EH (cell line): Measurements from ENCODE around the gene DACH2.

Experiments used
- DNase-seq: peaks from one replicate; pipeline ENCODE4 v3.0.0-alpha.2; 2015; ENCODE audit warnings: low read depth

DACH2 gene

GRCh38 chrX:86322913-86323312 is 174.7 kb downstream of the DACH2 start:
- no peak for DNase-seq

DNA sequence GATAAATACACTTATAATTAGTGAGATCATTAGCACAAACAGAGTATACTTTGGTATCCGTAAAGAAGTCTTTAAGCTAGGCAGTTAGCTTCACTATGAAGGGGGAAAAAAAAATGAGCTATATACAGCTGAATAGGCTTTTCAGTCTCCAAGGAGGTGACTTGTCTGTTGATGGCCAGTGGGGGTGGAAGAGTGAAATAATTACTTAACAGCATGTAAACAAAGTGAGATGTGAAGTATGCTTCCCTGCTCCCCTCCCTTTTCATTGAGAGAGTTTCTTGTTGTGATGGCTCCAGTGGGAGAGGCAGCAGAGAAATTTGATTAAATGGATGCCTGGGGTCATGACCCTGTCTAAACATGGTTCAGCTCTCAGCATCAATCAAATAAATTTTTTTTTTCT is 180.9 kb downstream of the DACH2 start:
- DNase-seq: no peak

- no peak for DNase-seq
Observed at GRCh38 chrX:86348669-86349068, 200.4 kb downstream of the DACH2 start.

- DNase-seq: no peak
Observed at GRCh38 chrX:86349115-86349514, 200.9 kb downstream of the DACH2 start.

DNA sequence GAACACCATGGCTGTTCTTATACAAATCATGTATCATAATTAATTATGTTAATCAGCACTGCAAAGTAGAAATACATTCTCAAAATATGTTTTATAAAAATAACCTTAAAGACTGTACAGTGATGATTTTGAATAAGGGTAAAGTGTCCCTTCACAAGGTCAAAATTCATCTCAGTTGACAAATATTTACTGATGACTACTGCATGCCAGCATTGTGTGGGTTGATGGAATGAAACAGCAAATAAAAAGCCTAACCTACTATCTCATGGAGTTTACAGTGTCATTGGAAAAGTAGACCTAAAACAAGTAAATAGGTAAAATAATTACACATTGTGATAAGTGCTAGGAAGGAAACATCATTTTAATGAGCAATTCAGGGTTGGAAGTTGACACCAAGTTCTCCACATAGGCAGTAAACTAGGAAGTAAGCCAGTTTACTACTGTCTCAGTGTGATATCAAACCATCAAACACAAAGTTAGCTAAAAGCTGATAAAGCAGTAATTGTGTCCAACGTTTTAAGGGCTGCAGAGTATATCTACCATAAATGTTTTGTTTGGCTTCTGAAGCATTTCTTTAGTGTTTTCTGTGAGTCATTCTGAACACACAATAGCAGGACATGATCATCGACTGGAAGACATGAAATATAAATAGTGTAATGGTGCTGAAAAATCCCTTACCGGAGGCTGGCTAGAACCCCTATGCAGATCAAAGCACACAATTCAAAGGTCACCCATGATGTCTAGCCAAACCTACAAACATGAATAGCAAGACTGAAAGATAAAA is 221.8 kb downstream of the DACH2 start:
- DNase-seq: no peak

DNA sequence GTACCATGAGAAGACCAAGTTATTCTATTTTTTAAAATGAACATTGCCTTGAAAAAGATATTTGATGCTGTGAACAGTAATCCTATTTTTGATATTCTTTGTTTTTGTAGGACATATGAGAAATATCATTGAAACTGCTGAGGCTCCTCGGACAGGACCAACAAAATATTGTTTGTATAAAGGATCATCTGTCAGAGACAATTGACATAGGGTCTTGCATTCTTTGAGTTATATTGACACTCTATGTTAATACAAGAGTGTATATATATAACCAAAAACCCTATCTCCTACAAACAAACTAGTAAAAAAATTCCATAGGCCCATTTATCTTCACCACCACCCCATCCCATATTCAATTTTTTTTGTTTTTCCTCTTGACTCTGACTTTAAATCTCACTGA is 222.7 kb downstream of the DACH2 start:
- DNase-seq: no peak

DNA sequence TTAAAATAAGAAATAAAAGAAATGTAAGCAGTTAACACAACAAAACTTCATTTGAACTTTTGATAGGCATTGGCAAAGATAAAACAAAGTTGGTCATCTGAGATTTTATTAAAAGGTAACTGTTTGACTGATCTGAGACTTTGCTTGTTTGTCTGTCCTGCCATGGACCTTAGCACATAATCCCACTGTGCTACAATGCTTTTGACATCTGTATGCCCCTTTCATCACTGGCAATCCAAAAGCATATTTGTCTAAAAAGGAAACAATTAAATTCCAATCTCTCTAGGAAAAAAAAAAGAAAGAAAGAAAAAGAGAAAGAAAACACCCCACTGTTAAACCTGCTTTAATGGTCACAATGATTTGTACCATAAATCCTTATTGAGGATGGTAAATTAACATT is 231.0 kb downstream of the DACH2 start:
- DNase-seq: no peak

DNA sequence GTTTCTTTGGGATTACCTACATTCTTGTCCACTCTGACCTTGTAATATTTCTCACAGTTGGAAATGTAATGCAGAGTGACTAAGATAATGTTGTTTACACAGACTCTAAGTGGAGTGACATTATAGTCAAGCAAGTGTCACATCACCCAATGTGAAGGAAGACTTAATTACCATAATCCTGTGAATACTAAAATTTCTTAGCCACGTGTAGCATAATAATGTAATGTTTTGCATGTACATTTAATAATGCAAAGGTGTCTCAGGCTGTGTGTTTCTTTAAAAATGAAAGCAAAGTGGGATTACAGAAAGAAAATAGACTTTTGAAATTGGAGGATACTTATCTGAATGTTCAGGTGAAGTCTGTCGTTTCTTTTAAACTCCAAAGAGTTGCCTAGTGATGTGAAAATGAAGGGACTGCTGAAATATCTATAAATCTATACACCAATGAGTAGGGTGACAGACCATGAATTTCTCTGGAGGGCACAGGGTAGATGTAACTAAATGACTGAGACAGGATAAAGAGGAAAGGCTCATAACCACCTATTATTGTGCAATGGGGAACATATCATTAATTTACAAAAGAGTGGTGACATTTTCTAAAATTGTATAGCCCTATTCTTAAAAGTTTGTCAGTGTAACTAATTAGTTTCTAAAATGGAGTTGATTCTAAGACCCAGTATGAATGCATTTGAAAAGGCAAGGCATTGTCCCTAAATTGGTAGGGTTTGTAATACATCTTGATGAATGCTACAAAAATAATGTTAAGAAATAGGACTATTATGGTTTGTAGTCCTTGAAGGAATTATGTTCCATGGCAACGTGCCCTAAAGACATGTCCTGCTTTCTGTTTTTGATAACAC is 235.7 kb downstream of the DACH2 start:
- no peak for DNase-seq

DNA sequence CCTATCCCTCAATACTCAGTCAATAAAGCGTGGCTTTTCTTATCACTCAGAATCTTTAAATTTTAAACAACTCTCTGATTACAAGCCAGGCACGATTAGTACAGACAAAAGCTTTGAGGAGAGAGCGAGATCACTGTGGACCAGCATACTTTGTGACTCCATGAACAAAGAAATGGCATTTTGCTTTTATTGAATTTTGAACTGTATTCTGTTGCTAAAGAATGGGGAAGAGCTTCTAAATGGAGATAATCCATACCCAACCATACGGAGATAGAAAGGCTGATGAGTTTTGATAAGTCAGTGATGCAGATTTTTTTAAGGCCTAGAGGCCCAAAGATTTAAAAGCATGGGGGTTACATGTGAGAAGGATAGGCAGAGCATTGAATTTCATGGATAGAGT is 259.1 kb downstream of the DACH2 start:
- DNase-seq: no peak

DNA sequence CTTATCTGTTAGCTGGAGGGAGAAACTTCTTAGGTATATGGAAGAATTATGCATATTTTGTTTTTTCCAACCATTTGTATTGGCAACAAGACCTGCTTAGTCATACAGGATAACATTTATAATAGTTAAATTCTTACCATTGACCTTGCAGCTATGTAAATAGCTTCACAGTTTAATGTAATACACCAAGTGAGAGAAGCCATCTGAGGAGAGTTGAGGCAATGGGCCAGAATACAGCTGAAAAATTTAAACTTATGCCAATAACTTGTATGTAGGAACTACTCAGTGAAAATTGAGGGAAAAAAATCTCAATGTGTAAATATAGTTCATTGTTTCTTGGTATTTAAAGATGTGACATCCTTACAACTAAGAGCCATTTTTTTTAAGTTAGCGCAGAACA is 273.5 kb downstream of the DACH2 start:
- no peak for DNase-seq

- DNase-seq: no peak
Observed at GRCh38 chrX:86436116-86436515, 287.9 kb downstream of the DACH2 start.

DNA sequence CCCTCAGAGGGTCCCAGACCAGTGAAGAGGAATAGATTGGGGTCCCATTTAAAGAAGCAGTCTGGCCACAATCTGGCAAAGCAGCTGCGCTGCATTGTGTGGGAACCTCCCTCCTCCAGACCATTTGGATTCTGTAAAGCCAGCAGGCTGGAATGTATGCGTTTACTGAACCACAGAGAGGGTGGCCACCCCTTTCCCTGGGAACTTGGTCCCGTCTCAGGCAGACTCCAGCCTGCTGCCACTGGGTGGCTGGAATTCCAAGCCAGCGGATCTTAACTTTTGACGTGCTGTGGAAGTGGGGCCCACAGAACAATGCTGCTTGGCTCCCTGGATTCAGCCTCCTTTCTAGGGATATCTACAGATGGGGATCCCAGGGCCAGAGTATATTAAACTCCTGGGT is 307.2 kb downstream of the DACH2 start:
- DNase-seq: no peak

DNA sequence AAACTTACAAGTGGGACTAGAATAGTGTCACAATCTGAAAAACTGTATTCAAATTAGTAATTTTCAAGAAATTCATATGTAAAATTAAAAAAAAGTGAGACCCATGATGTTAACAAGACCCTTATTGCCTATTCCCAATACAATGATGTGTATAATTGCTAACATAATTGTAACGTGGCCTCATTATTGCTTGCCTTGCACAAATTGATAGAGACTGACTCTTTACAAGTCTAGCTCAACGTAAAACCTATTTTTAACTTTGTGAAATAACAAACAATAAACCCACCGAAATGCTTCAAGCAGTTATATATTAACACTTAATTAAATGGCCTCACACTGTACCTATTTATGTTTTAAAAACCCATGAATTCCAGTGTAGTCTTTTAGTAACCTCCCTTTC is 312.5 kb downstream of the DACH2 start:
- no peak for DNase-seq

DNA sequence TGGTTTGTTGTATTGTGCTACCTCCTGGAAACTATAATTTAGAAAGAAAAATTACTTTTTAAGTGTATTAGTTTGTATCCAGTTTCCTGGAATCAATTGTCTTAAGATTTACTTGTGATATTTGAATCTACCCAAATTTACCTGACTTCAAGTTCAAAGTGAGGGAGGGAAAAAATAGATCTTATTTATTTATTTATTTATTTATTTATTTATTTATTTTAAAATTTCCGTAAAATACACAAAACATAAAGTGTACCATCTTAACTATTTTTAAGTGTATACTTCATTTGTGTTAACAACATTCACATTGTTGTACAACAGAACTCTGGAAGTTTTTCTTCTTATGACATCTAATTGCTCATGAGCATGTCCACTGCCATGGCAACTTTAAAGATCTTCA is 356.0 kb downstream of the DACH2 start:
- no peak for DNase-seq

- DNase-seq: no peak
Observed at GRCh38 chrX:86507331-86507730, 359.1 kb downstream of the DACH2 start.

- no peak for DNase-seq
Observed at GRCh38 chrX:86579777-86580176, 431.5 kb downstream of the DACH2 start.

GRCh38 chrX:86604607-86605006 is 456.4 kb downstream of the DACH2 start:
- no peak for DNase-seq

DNA sequence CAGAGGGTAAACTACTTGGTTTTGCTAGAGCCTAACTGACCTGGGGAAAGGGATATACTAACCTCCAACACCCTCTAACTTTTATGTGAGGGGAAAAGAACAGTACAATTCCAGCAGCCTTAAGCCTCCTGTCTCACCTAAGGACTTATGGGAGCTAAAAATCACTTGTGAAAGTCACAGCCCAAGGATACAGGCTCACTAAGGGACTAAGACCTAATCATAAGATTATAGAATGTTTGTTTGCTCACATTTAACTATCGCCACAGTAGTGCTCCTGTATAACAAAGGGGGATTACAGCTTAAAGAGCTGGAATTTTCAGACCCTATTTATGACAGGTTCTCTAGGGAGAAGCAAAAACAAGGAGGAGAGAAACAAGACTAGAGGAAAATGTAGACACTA is 548.7 kb downstream of the DACH2 start:
- no peak for DNase-seq

DNA sequence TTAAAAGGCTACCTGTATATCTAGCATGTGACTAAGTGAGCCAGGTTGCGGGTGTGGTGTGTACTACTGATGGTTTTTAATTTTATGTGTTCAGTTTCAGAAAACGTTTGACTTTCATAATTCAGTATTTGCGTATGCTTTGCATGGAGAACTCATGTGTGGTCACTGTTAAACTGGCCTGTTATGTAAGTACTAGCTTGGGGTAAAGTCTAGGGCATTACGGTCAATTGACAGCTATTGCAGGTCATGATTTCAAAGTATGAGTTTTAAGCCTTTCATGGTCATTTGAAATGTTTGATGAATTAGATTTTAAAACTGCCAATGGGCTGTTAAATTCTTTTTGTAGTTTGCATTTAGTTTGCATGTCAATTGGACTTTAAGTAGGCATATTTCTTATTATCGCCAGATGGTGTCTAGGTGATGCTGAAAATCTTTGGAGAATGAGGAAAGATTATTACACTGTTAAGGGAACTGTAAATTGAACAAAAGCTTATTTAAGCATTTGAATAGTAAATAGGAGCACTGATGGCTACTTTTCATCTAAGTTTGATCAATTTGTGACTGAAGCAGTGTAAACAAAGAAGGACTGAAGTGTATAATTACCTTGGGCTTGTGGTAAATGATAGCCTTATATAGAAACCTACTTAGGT is 563.4 kb downstream of the DACH2 start:
- DNase-seq: no peak

GRCh38 chrX:86714441-86714840 is 566.2 kb downstream of the DACH2 start:
- no peak for DNase-seq

GRCh38 chrX:86724277-86724676 is 576.0 kb downstream of the DACH2 start:
- no peak for DNase-seq

DNA sequence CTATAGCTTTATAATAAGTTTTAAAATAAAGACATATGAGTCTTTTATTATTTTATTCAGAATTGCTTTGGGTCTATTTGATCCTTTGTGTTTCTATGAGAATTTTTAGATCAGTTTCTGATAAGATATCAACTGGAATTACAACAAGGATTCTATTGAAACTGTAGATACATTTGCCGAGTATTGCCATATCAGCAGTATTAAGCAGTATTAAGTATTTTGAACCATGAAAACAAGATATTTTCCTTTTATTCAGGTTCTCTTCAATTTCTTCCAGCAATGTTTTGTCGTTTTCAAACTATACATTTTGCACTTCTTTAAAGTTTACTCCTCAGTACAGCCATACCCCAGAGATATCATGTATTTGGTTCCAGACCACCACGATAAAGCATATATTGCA is 598.8 kb downstream of the DACH2 start:
- no peak for DNase-seq

- DNase-seq: no peak
Observed at GRCh38 chrX:86805241-86805640, 657.0 kb downstream of the DACH2 start.
